ENCODE data around the gene PLIN1. TPM values are rescaled to one million over a fixed set of nuclear protein-coding genes. Genes with fewer than 3 reads are reported as not detected.

Gene PLIN1
- total and polyA plus RNA-seq, 2 of the 4 experiments (the other 2 are of a cell fraction): under 0.01 to 0.07 TPM

GRCh38 chr15:89616228-89616627 is 62.9 kb downstream of the PLIN1 start:
- Histone ChIP-seq H2AK5ac (ENCODE audit: low read depth, low read length) (no peak overlapping the region), H3K4me3 (ENCODE audit: insufficient read depth, low read depth, low read length) (no peak overlapping the region), H3K27me3 (ENCODE audit: control insufficient read depth, insufficient read depth, low read length) (no peaks in the 10 kb centered on the region), H3K4ac (ENCODE audit: low read depth, low read length) (no peak overlapping the region), H2BK5ac (ENCODE audit: low read depth, low read length, poor library complexity, severe bottlenecking) (no peak overlapping the region), H3K4me2 (ENCODE audit: low read depth, low read length) (no peak overlapping the region), H3K27ac (ENCODE audit: insufficient read depth, low read length) (no peak overlapping the region), H4K5ac (ENCODE audit: low read depth, low read length) (no peak overlapping the region), H4K20me1 (ENCODE audit: insufficient read depth, low read length) (no peaks in the 10 kb centered on the region), H2BK20ac (ENCODE audit: low read depth, low read length) (no peak overlapping the region), H2AK9ac (replicated peaks; ENCODE audit: low read depth, low read length, poor library complexity) (no peak overlapping the region), H3K36me3 (ENCODE audit: control insufficient read depth, insufficient read depth, low read length) (peaks cover 6% of the 10 kb centered on the region), H3K23ac (ENCODE audit: low read depth, low read length) (no peak overlapping the region), H3K14ac (replicated peaks; ENCODE audit: low read depth, low read length) (no peak overlapping the region), H3K79me1 (ENCODE audit: low read depth in 1 of 2, low read length in 2 of 2) (peaks cover 8 to 9% of the 10 kb centered on the region in 2 experiments; a peak in 2 of 4 replicates), H2BK15ac (ENCODE audit: low read depth, low read length) (no peak overlapping the region), H4K8ac (ENCODE audit: low read depth in 2 of 2, low read length in 2 of 2) (no peak overlapping the region), H3K9ac (ENCODE audit: low read depth, low read length) (no peak overlapping the region), H3K56ac (ENCODE audit: extremely low read depth, insufficient read depth, low read length) (no peak overlapping the region), H3K9me1 (ENCODE audit: insufficient read depth, low read length) (no peaks in the 10 kb centered on the region), H4K91ac (ENCODE audit: insufficient read depth, low read depth, low read length) (no peak overlapping the region), H3K9me3 (ENCODE audit: control insufficient read depth, insufficient read depth, low read length) (peaks cover 10% of the 10 kb centered on the region), H2AFZ (replicated peaks; ENCODE audit: low read length, poor library complexity) (no peak overlapping the region), H2BK120ac (ENCODE audit: low read depth, low read length) (no peak overlapping the region), H3K18ac (ENCODE audit: low read depth, low read length) (no peak overlapping the region), H3K4me1 (ENCODE audit: control insufficient read depth, insufficient read depth, low read length) (no peaks in the 10 kb centered on the region)
- TF ChIP-seq BHLHE40 (IDR thresholded peaks at IDR 0.05; ENCODE audit: low read depth, low read length) (no peak), RFX5 (IDR thresholded peaks at IDR 0.05; ENCODE audit: low read depth, low read length) (no peak), CEBPB (IDR thresholded peaks at IDR 0.05; ENCODE audit: low read depth, low read length) (no peak), MAFK (IDR thresholded peaks at IDR 0.05; ENCODE audit: low read depth, low read length) (peak; percentile 40), NFE2L2 (IDR thresholded peaks at IDR 0.05; ENCODE audit: low read depth, low read length) (no peak), RCOR1 (IDR thresholded peaks at IDR 0.05; ENCODE audit: insufficient replicate concordance, low read length) (no peak)
- DNase-seq (no peak), ATAC-seq (ENCODE audit: low read depth) (no peak)
- no TSS peak for BruUV-seq (replicated peaks)
- CTCF ChIA-PET: no interaction called here
- POLR2A ChIA-PET (ENCODE audit: unreplicated experiment): interaction anchor here (0.5 kb wide), 1 partner anchor 15 kb away, joined by 5 read pairs; no protein-coding TSS in a partner anchor
- 100% methylated on average over 1 of the region's 4 CpGs; no CpG with 5 or more reads in 1 of the 2 experiments for WGBS, 2 experiments (ENCODE audit: extremely low coverage in 2 of 2, insufficient read length in 1 of 2)
- intact Hi-C loops (cut with micrococcal nuclease) (no loop called here), dilution Hi-C loops (cut with HindIII; ENCODE audit: low sequenced_read_pairs, unreplicated experiment) (no loop called here), in situ Hi-C loops (cut with MboI; ENCODE audit: low sequenced_read_pairs) (no loop called here)

Data from IMR-90 (cell line).